Duodenal mucosa (tissue), 2 donors: Measurements from ENCODE around the gene PRDX5.

Experiments used
- H3K27ac ChIP-seq: one replicate; pipeline ENCODE4 v1.7.0; 2013; ENCODE audit warnings: low read depth, low read length
- H3K27me3 ChIP-seq, 2 donors: one replicate each; pipeline ENCODE4 v1.7.0; 2013; ENCODE audit warnings: low read length in 2 of 2, control low read depth in 1 of 2; ENCODE audit not compliant: insufficient read depth in 2 of 2, control insufficient read depth in 1 of 2
- H3K36me3 ChIP-seq, 2 donors: one replicate each; pipeline ENCODE4 v1.7.0; 2013; ENCODE audit warnings: low read length in 2 of 2, control low read depth in 1 of 2; ENCODE audit not compliant: insufficient read depth in 2 of 2, control insufficient read depth in 1 of 2
- H3K4me1 ChIP-seq, 2 donors: one replicate each; pipeline ENCODE4 v1.7.0; 2013; ENCODE audit warnings: low read length in 2 of 2, control low read depth in 1 of 2; ENCODE audit not compliant: insufficient read depth in 2 of 2, control insufficient read depth in 1 of 2
- H3K4me3 ChIP-seq, 2 donors: one replicate each; pipeline ENCODE4 v1.7.0; 2013; ENCODE audit warnings: low read length in 2 of 2, low read depth in 1 of 2
- H3K9ac ChIP-seq, 2 donors: one replicate each; pipeline ENCODE4 v1.7.0; 2013; ENCODE audit warnings: low read length in 2 of 2, low read depth in 1 of 2
- H3K9me3 ChIP-seq, 2 donors: one replicate each; pipeline ENCODE4 v1.7.0; 2013; ENCODE audit warnings: low read length in 2 of 2, control low read depth in 1 of 2; ENCODE audit not compliant: control insufficient read depth in 1 of 2

Gene PRDX5

GRCh38 chr11:64364435-64364834 lies 46.5 kb downstream of the PRDX5 start:
- Histone ChIP-seq H3K4me3 (no peak overlapping the region), H3K27me3 (no peaks in the 10 kb centered on the region), H3K36me3 (peaks cover 17 to 60% of the 10 kb centered on the region in 2 donors), H3K4me1 (peaks cover 12% of the 10 kb centered on the region in 2 donors), H3K27ac (no peak overlapping the region), H3K9me3 (no peaks in the 10 kb centered on the region), H3K9ac (no peak overlapping the region)

GRCh38 chr11:64364911-64365310 lies 47.0 kb downstream of the PRDX5 start:
- Histone ChIP-seq H3K4me1 (peaks cover 7 to 8% of the 10 kb centered on the region in 2 donors), H3K9ac (no peak overlapping the region), H3K4me3 (no peak overlapping the region), H3K27me3 (no peaks in the 10 kb centered on the region), H3K36me3 (peaks cover 17 to 65% of the 10 kb centered on the region in 2 donors), H3K27ac (no peak overlapping the region), H3K9me3 (no peaks in the 10 kb centered on the region)

GRCh38 chr11:64366751-64367150 lies 48.8 kb downstream of the PRDX5 start:
- Histone ChIP-seq H3K9ac (no peak overlapping the region), H3K4me3 (no peak overlapping the region), H3K36me3 (peaks cover 12 to 65% of the 10 kb centered on the region in 2 donors), H3K27me3 (no peaks in the 10 kb centered on the region), H3K4me1 (no peaks in the 10 kb centered on the region), H3K27ac (no peak overlapping the region), H3K9me3 (no peaks in the 10 kb centered on the region)

- Histone ChIP-seq H3K36me3 (peaks cover 5 to 53% of the 10 kb centered on the region in 2 donors), H3K27me3 (no peaks in the 10 kb centered on the region), H3K4me3 (no peak overlapping the region), H3K9me3 (no peaks in the 10 kb centered on the region), H3K4me1 (no peaks in the 10 kb centered on the region), H3K27ac (no peak overlapping the region), H3K9ac (no peak overlapping the region)
Measured at GRCh38 chr11:64367931-64368672, 50.2 kb downstream of the PRDX5 start.

GRCh38 chr11:64368673-64369074 lies 50.8 kb downstream of the PRDX5 start:
- Histone ChIP-seq H3K4me3 (no peak overlapping the region), H3K4me1 (no peaks in the 10 kb centered on the region), H3K27ac (no peak overlapping the region), H3K9me3 (no peaks in the 10 kb centered on the region), H3K9ac (no peak overlapping the region), H3K36me3 (peaks cover 5 to 47% of the 10 kb centered on the region in 2 donors), H3K27me3 (no peaks in the 10 kb centered on the region)

GRCh38 chr11:64369440-64370421 lies 51.8 kb downstream of the PRDX5 start:
- H3K36me3 ChIP-seq = peaks cover 5 to 40% of the 10 kb centered on the region in 2 donors
- H3K4me1 ChIP-seq = no peaks in the 10 kb centered on the region
- no peaks in the 10 kb centered on the region for H3K27me3 ChIP-seq

GRCh38 chr11:64371201-64371600 lies 53.3 kb downstream of the PRDX5 start:
- no peaks in the 10 kb centered on the region for H3K9me3 ChIP-seq
- no peak overlapping the region for H3K4me3 ChIP-seq
- no peak overlapping the region for H3K9ac ChIP-seq
- peaks cover 5 to 31% of the 10 kb centered on the region in 2 donors for H3K36me3 ChIP-seq
- no peak overlapping the region for H3K27ac ChIP-seq
- no peaks in the 10 kb centered on the region for H3K4me1 ChIP-seq
- no peaks in the 10 kb centered on the region for H3K27me3 ChIP-seq

More at GRCh38 chr11:64369440-64370421, 51.8 kb downstream of the PRDX5 start:
- Histone ChIP-seq H3K9me3 (no peaks in the 10 kb centered on the region), H3K4me3 (no peak overlapping the region), H3K27ac (no peak overlapping the region), H3K9ac (no peak overlapping the region)
